ENCODE results near the gene PLA2G4A.

PLA2G4A gene

DNA sequence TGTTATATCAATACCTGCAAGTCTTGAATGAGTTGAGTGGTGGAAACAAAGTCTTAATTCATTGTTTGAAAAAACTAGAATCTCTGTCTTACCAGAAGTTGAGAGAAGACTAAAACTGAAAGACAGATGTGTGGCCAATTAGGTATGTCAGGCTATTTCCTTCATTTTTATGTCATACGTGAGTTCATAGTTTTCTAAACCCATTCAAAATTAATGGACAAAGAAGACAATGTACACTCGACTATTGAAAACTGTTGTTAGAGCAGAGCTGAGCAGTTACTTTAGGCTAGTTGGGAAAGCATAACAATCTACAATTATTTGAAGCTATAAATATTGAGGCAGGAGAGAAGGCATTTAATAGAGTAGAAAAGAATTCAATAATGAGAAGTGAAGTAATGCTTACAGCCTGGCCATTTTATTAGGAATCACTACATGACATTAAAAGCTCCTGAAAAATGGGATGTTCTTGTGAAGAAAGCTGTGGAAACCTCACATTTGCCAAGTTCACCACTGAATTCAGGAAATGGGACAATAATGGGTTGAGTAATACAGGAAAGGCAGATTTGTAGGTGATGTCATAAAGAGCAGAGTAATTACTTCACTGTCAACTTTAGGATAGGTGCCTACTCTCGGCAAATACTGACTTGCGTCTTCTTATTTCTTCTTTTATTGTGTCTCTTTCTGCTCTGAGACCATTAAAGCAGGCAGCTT lies 204.4 kb downstream of the PLA2G4A start:
- DNase-seq: no peak

DNA sequence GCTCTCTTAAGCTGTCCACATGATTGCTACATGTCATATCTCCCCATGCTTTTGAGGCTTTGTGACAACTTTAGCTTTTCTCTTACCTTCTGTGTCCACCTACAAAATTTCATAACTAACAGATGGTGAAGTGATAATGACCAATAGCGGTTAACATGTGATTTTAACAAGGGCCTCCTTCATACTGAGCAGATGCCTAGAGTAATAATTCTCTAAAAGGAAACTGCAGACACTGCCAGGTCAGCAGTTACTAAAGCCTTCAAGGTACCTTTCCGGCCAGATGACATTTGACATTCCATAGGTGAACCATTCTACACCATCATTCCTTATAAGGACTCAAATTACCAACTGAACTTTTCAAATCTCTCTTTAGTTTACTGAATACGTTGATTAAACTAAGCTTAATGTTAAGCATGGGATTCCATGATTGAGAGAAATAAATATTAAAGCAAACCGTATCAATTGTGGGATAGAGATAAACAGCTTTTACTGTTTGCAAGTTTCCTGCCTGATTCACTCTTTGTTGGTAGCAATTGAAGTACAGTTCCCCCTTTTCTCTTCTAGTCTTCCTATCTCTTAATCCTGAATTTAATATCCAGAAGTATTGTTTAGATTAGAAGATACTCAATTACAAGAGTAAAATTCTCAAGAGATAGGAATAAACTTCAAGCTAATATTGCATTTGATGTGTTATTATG lies 205.1 kb downstream of the PLA2G4A start:
- DNase-seq: no peak

DNA sequence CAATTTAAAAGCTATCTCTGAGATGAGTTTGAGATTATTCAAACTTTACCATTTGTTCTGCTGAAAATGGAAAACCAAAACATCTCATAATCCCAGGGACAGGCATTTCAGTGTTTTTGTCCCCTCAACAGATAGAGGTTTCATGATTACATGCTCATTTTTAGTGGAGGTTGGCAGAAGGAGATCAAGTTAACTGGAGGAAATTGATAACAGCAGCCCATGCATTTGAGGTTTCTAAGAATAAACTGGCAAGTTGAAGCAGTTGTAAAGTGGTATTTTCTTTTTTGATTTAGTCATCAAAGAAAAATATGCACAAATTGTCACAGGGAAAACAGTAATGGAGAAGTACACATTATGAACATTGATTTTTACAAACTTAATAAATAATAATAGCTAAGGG lies 205.8 kb downstream of the PLA2G4A start:
- no peak for DNase-seq

GRCh38 chr1:187037973-187038553 lies 209.3 kb downstream of the PLA2G4A start:
- DNase-seq: no peak

Data from CD4-positive, alpha-beta T cell treated with Interferon alpha-2 for 1 hour (primary cell).